ENCODE data around the gene SMKR1.

GRCh38 chr7:129501760-129502707, at the start of gene SMKR1:
- TF ChIP-seq, protein P1, sequence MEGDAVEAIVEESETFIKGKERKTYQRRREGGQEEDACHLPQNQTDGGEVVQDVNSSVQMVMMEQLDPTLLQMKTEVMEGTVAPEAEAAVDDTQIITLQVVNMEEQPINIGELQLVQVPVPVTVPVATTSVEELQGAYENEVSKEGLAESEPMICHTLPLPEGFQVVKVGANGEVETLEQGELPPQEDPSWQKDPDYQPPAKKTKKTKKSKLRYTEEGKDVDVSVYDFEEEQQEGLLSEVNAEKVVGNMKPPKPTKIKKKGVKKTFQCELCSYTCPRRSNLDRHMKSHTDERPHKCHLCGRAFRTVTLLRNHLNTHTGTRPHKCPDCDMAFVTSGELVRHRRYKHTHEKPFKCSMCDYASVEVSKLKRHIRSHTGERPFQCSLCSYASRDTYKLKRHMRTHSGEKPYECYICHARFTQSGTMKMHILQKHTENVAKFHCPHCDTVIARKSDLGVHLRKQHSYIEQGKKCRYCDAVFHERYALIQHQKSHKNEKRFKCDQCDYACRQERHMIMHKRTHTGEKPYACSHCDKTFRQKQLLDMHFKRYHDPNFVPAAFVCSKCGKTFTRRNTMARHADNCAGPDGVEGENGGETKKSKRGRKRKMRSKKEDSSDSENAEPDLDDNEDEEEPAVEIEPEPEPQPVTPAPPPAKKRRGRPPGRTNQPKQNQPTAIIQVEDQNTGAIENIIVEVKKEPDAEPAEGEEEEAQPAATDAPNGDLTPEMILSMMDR (IDR thresholded peaks at IDR 0.05; ENCODE audit: borderline replicate concordance, extremely low read depth, low read length, poor library complexity, severe bottlenecking) = no peak
- no peak for TF ChIP-seq EZH2 (IDR thresholded peaks at IDR 0.05; ENCODE audit: borderline replicate concordance, low read depth, low read length, severe bottlenecking)

Measured in DND-41 (cell line).